H1 (cell line): Measurements from ENCODE around the gene MYOG. TPM values are rescaled to one million over a fixed set of nuclear protein-coding genes. Genes with fewer than 3 reads are reported as not detected.

Experiments used
- CTCF ChIA-PET: fragments of 300-600 bp; sonication (Branson Sonifier 250); formaldehyde crosslinking; loops from one replicate; lab custom pipeline; 2021; ENCODE audit not compliant: partially characterized antibody; lab: Charles Lee
- POLR2A ChIA-PET: fragments of 300-600 bp; sonication (Branson Sonifier 250); formaldehyde crosslinking; loops from one replicate; lab custom pipeline; 2021; ENCODE audit warnings: inconsistent platforms; ENCODE audit not compliant: partially characterized antibody; lab: Charles Lee
- DNase-seq, 2 experiments: peaks; one replicate each; pipeline versions ENCODE4 v3.0.0 to v3.0.0-alpha.2; 2010 to 2022; ENCODE audit warnings: low spot score in 2 of 2, low read depth in 1 of 2, mixed read lengths in 1 of 2
- FAIRE-seq: peaks from 2 replicates; lab custom pipeline; 2011; peaks lifted over from hg19 to GRCh38; lab: Jason Lieb, UNC
- H2AFZ ChIP-seq: 2 replicates; pipeline ENCODE4 v1.8.1; 2012; ENCODE audit warnings: low read length, inconsistent platforms
- H2AK5ac ChIP-seq: 2 replicates; pipeline ENCODE4 v1.6.1; 2013; ENCODE audit warnings: low read depth, low read length
- H2BK120ac ChIP-seq: replicated peaks from 2 replicates; pipeline ENCODE3; 2013; ENCODE audit warnings: low read depth, low read length, inconsistent platforms
- H2BK12ac ChIP-seq: 2 replicates; pipeline ENCODE4 v1.6.1; 2013; ENCODE audit warnings: low read depth, low read length
- H2BK15ac ChIP-seq: 2 replicates; pipeline ENCODE4 v1.6.1; 2013; ENCODE audit warnings: low read length
- H2BK20ac ChIP-seq: 2 replicates; pipeline ENCODE4 v1.6.1; 2013; ENCODE audit warnings: low read length
- H2BK5ac ChIP-seq: 2 replicates; pipeline ENCODE4 v1.6.1; 2013; ENCODE audit warnings: low read depth, low read length
- H3K14ac ChIP-seq: 2 replicates; pipeline ENCODE4 v1.6.1; 2013; ENCODE audit warnings: inconsistent platforms; ENCODE audit not compliant: insufficient read length
- H3K18ac ChIP-seq: 2 replicates; pipeline ENCODE4 v1.6.1; 2013; ENCODE audit warnings: low read length; ENCODE audit errors: extremely low read depth
- H3K23ac ChIP-seq: 2 replicates; pipeline ENCODE4 v1.6.1; 2013; ENCODE audit warnings: inconsistent platforms; ENCODE audit not compliant: insufficient read length
- H3K23me2 ChIP-seq: 2 replicates; pipeline ENCODE4 v1.6.1; 2013; ENCODE audit warnings: low read depth, low read length
- H3K27ac ChIP-seq: 2 replicates; pipeline ENCODE4 v1.6.1; 2011; ENCODE audit warnings: low read depth, low read length, inconsistent platforms
- H3K27me3 ChIP-seq, 4 experiments: replicated peaks in 1 of 4; 1 replicate in 1 of 4; 2 replicates in 3 of 4; pipeline versions ENCODE4 v1.6.1 to v1.8.1; 2011 to 2013; ENCODE audit warnings: low read length in 3 of 4, mild to moderate bottlenecking in 3 of 4, inconsistent platforms in 2 of 4, mixed read lengths in 2 of 4, moderate library complexity in 1 of 4; ENCODE audit not compliant: control insufficient read depth in 3 of 4, insufficient read depth in 3 of 4; ENCODE audit errors: extremely low read depth in 1 of 4
- H3K36me3 ChIP-seq, 4 experiments: 2 replicates each; pipeline versions ENCODE4 v1.6.1 to v1.8.1; 2011 to 2013; ENCODE audit warnings: mild to moderate bottlenecking in 4 of 4, low read length in 3 of 4, moderate library complexity in 2 of 4, control low read depth in 1 of 4, inconsistent platforms in 1 of 4; ENCODE audit not compliant: insufficient read depth in 4 of 4, control insufficient read depth in 2 of 4
- H3K4ac ChIP-seq: replicated peaks from 2 replicates; pipeline ENCODE3; 2013; ENCODE audit warnings: low read length, low read depth, mixed read lengths, inconsistent platforms; ENCODE audit not compliant: insufficient read length
- H3K4me1 ChIP-seq, 4 experiments: replicated peaks in 1 of 4; 1 replicate in 1 of 4; 2 replicates in 3 of 4; pipeline versions ENCODE4 v1.6.1 to v1.8.1; 2011 to 2013; ENCODE audit warnings: low read length in 3 of 4, inconsistent platforms in 2 of 4, mixed read lengths in 1 of 4; ENCODE audit not compliant: insufficient read depth in 4 of 4, control insufficient read depth in 3 of 4
- H3K4me2 ChIP-seq, 2 experiments: 2 replicates each; pipeline versions ENCODE4 v1.6.1 to v1.8.1; 2011 to 2013; ENCODE audit warnings: low read depth in 2 of 2, low read length in 2 of 2, control low read depth in 1 of 2, inconsistent platforms in 1 of 2, mild to moderate bottlenecking in 1 of 2; ENCODE audit not compliant: insufficient read depth in 1 of 2
- H3K4me3 ChIP-seq, 4 experiments: fragments of 200-600, 300-600 bp in 1 of 4; sonication (generic), shearing (Covaris generic), sonication (Bioruptor Twin) in 1 of 4; 2 replicates each; pipeline versions ENCODE4 v1.5.1 to v1.8.1; 2011 to 2016; ENCODE audit warnings: low read length in 4 of 4, low read depth in 3 of 4, control low read depth in 2 of 4, inconsistent platforms in 2 of 4, mild to moderate bottlenecking in 2 of 4, mixed read lengths in 1 of 4, moderate library complexity in 1 of 4; ENCODE audit not compliant: insufficient read depth in 2 of 4; ENCODE audit errors: extremely low read depth in 1 of 4
- H3K56ac ChIP-seq: replicated peaks from 2 replicates; pipeline ENCODE3; 2013; ENCODE audit warnings: low read depth, mild to moderate bottlenecking, mixed read lengths, low read length, inconsistent platforms; ENCODE audit not compliant: insufficient read length
- H3K79me1 ChIP-seq: 2 replicates; pipeline ENCODE4 v1.6.1; 2013; ENCODE audit warnings: low read depth, low read length, control low read depth
- H3K79me2 ChIP-seq, 2 experiments: 2 replicates each; pipeline versions ENCODE4 v1.6.1 to v1.8.1; 2012 to 2013; ENCODE audit warnings: low read length in 2 of 2, mild to moderate bottlenecking in 2 of 2, inconsistent platforms in 1 of 2; ENCODE audit not compliant: insufficient read depth in 2 of 2, control insufficient read depth in 1 of 2
- H3K9ac ChIP-seq, 4 experiments: replicated peaks in 1 of 4; 1 replicate in 1 of 4; 2 replicates in 3 of 4; pipeline versions ENCODE4 v1.6.1 to v1.8.1; 2011 to 2013; ENCODE audit warnings: low read depth in 3 of 4, low read length in 3 of 4, control low read depth in 2 of 4, mild to moderate bottlenecking in 2 of 4, moderate library complexity in 2 of 4, inconsistent platforms in 1 of 4; ENCODE audit errors: extremely low read depth in 1 of 4
- H3K9me3 ChIP-seq, 2 experiments: 2 replicates each; pipeline versions ENCODE4 v1.6.1 to v1.8.1; 2012 to 2013; ENCODE audit warnings: mild to moderate bottlenecking in 2 of 2, moderate library complexity in 2 of 2, control low read depth in 1 of 2, inconsistent platforms in 1 of 2, low read depth in 1 of 2, low read length in 1 of 2, mixed read lengths in 1 of 2; ENCODE audit not compliant: insufficient read depth in 2 of 2
- H4K20me1 ChIP-seq, 2 experiments: replicated peaks in 1 of 2; 2 replicates each; pipeline versions ENCODE3 to v1.8.1; 2011 to 2013; ENCODE audit warnings: inconsistent platforms in 2 of 2, low read length in 2 of 2, mild to moderate bottlenecking in 1 of 2; ENCODE audit not compliant: insufficient read depth in 2 of 2, control insufficient read depth in 1 of 2
- H4K5ac ChIP-seq: 2 replicates; pipeline ENCODE4 v1.6.1; 2013; ENCODE audit warnings: low read length, low read depth, mixed read lengths, inconsistent platforms; ENCODE audit not compliant: insufficient read length
- H4K8ac ChIP-seq: 2 replicates; pipeline ENCODE4 v1.8.0; 2013; ENCODE audit warnings: mild to moderate bottlenecking, moderate library complexity, low read length, inconsistent platforms; ENCODE audit not compliant: insufficient read depth; ENCODE audit errors: extremely low read depth
- H4K91ac ChIP-seq: replicated peaks from 2 replicates; pipeline ENCODE3; 2013; ENCODE audit warnings: low read length, mixed read lengths, inconsistent platforms; ENCODE audit not compliant: insufficient read length
- ASH2L ChIP-seq: fragments of 200-600, 300-600 bp; sonication (generic); IDR thresholded peaks from one replicate; pipeline ENCODE4 v1.7.1; 2017; ENCODE audit warnings: low read length
- BCL11A ChIP-seq, 2 experiments: IDR thresholded peaks; one replicate each; pipeline ENCODE4 v1.6.1; 2011; ENCODE audit warnings: low read depth in 2 of 2, low read length in 2 of 2, mild to moderate bottlenecking in 2 of 2
- CEBPB ChIP-seq: IDR thresholded peaks from 2 replicates; pipeline ENCODE4 v1.6.1; 2012; ENCODE audit warnings: low read depth, low read length
- CHD1 ChIP-seq: IDR thresholded peaks from 2 replicates; pipeline ENCODE4 v1.6.1; 2012; ENCODE audit warnings: low read depth, low read length, improper control_type of control experiment
- EGR1 ChIP-seq: IDR thresholded peaks from 2 replicates; pipeline ENCODE4 v1.6.1; 2011; ENCODE audit warnings: low read depth, low read length, borderline replicate concordance
- EZH2 ChIP-seq: fragments of 200-600 bp; sonication (generic); IDR thresholded peaks from 2 replicates; pipeline ENCODE4 v1.7.1; 2012; ENCODE audit warnings: low read depth, mild to moderate bottlenecking, moderate library complexity, low read length, inconsistent platforms; ENCODE audit not compliant: severe bottlenecking
- FOSL1 ChIP-seq: IDR thresholded peaks from 2 replicates; pipeline ENCODE4 v1.6.1; 2011; ENCODE audit warnings: mild to moderate bottlenecking, low read depth, low read length, moderate library complexity; ENCODE audit not compliant: insufficient read depth
- GABPA ChIP-seq: IDR thresholded peaks from 2 replicates; pipeline ENCODE4 v1.6.1; 2011; ENCODE audit warnings: mild to moderate bottlenecking, low read length, moderate library complexity, borderline replicate concordance; ENCODE audit not compliant: insufficient read depth
- KDM1A ChIP-seq: fragments of 200-600, 300-600 bp; sonication (generic); IDR thresholded peaks from 2 replicates; pipeline ENCODE4 v1.7.1; 2016; ENCODE audit warnings: mild to moderate bottlenecking, low read length, borderline replicate concordance
- KDM4A ChIP-seq: IDR thresholded peaks from one replicate; pipeline ENCODE4 v1.7.1; 2012; ENCODE audit warnings: low read depth, mild to moderate bottlenecking, moderate library complexity, low read length, inconsistent platforms; ENCODE audit not compliant: severe bottlenecking
- PHF8 ChIP-seq: fragments of 200-600 bp; sonication (generic); conservative IDR thresholded peaks from 2 replicates; pipeline ENCODE4 v1.7.1; 2012; ENCODE audit warnings: low read depth, mild to moderate bottlenecking, inconsistent platforms, low read length, moderate library complexity
- RBBP5 ChIP-seq: IDR thresholded peaks from 2 replicates; pipeline ENCODE4 v1.7.1; 2012; ENCODE audit warnings: low read depth, mild to moderate bottlenecking, inconsistent platforms, low read length, moderate library complexity, borderline replicate concordance
- SRF ChIP-seq: IDR thresholded peaks from 2 replicates; pipeline ENCODE4 v1.6.1; 2011; ENCODE audit warnings: mild to moderate bottlenecking, low read depth, low read length, moderate library complexity
- WGBS, 2 experiments: shearing (Covaris generic) in 1 of 2; methylation state at CpG; one replicate each; pipeline versions ENCODE4 v1.1.6 to v1.1.7; 2013 to 2015; ENCODE audit warnings: low lambda C conversion rate in 2 of 2, mixed read lengths in 2 of 2, inconsistent platforms in 1 of 2, low coverage in 1 of 2, missing lambda C conversion rate in 1 of 2; ENCODE audit not compliant: insufficient replicate concordance in 2 of 2, insufficient coverage in 1 of 2, insufficient read length in 1 of 2; ENCODE audit errors: extremely low coverage in 1 of 2, missing lambda C conversion rate in 1 of 2; 5-methylcytosine and 5-hydroxymethylcytosine counted together
- polyA plus RNA-seq, 7 experiments: library from polyadenylated mRNA; depleted of rRNA in 3 of 7; stranded (reverse) in 5 of 7; unstranded in 2 of 7; fragments of >200 nt in 5 of 7; fragments of 200-250 nt in 2 of 7; gene quantifications; 1 replicate in 5 of 7; 2 replicates in 1 of 7; 4 replicates in 1 of 7; pipeline versions ENCODE4 v1.2.1 to v1.2.3, GENCODE V29; 2011 to 2013; ENCODE audit warnings: missing spikeins in 2 of 7, mixed read lengths in 2 of 7
- total RNA-seq: library from RNA; stranded (reverse); fragmentation: NEBNext Ultra II Directional; extraction: Animal tissue kit (Norgen Biotek cat#: 25700); gene quantifications from 2 replicates; pipeline ENCODE4 v1.2.1, GENCODE V29; 2021

The MYOG gene
- total and polyA plus RNA-seq, 2 of the 8 experiments (the other 6 are each of a cell fraction or from before 2014, with no cell fraction given), result not detected

DNA sequence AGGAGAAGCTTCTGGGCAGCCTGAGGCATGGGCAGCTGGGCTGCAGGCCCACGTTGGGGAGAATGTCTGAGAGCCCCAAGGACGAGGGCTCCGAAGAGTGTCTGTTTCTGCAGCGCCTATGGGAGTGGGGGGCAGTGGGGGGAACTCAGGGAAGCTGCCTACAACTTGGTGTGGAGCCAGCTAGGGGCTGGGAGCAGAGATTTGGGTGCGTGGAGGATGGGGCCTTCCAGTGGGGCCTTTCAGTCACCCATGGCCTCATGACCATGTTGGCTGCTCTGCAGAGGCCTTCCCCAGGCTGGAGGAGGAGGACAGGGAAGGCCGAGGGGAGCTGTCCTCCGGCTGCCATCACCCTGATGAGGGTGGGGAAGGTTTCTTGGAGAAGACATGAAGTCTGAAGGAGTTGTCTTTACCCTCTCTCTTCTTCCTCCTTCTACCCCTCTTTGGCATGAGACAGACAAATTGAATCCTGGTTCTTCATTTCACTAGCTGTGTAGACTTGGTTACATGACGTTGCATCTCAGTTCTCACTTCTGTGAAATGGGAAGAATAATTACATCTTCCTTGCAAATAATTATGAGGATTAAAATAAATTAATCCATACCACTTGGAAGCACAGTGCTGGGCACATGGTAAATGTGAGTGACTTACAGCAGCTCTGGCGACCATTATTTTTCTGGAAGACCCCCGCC lies 51.2 kb downstream of the MYOG start:
- Histone ChIP-seq H2BK120ac (no peak overlapping the region), H3K27ac (no peak overlapping the region), H3K4me3 (no peak overlapping the region), H2AFZ (no peak overlapping the region), H2BK5ac (no peak overlapping the region), H4K5ac (no peak overlapping the region), H2BK12ac (no peak overlapping the region), H3K36me3 (no peaks in the 10 kb centered on the region; a peak in 1 of 8 replicates), H2AK5ac (no peak overlapping the region), H3K56ac (no peak overlapping the region), H3K4ac (no peak overlapping the region), H2BK20ac (no peak overlapping the region), H3K18ac (no peak overlapping the region; the same call in 1 of the 2 replicates), H3K79me2 (no peaks in the 10 kb centered on the region), H3K9me3 (no peaks in the 10 kb centered on the region), H3K9ac (no peak overlapping the region), H3K4me1 (peaks cover 2 to 10% (median 2%) of the 10 kb centered on the region in 4 experiments; a peak in 6 of 7 replicates), H3K4me2 (no peak overlapping the region), H3K14ac (no peak overlapping the region), H4K20me1 (no peaks in the 10 kb centered on the region), H4K91ac (no peak overlapping the region), H3K27me3 (no peaks in the 10 kb centered on the region), H3K23me2 (no peaks in the 10 kb centered on the region), H4K8ac (no peak overlapping the region), H3K79me1 (no peaks in the 10 kb centered on the region; the same call in 1 of the 2 replicates), H2BK15ac (no peak overlapping the region), H3K23ac (no peak overlapping the region)
- no peak for FAIRE-seq
- ChIA-PET CTCF (interaction anchor here (0.6 to 49.7 kb wide), 21 partner anchors 8 to 306 kb away, joined by 3 to 1089 read pairs (median 4); partner anchors contain the start of genes ADORA1, PPFIA4 and TMEM183A), POLR2A (interaction anchor here (0.9 to 1.9 kb wide), 3 partner anchors 9 to 20 kb away, joined by 3 to 4 read pairs (median 3); no protein-coding TSS in a partner anchor)
- DNase-seq, result no peak
- 87% methylated on average over 10 of the region's 10 CpGs; no CpG with 5 or more reads in 1 of the 2 experiments for WGBS, 2 experiments
- no peak for TF ChIP-seq ASH2L
- TF ChIP-seq RBBP5, result no peak
- no peak for TF ChIP-seq CEBPB
- no peak for TF ChIP-seq CHD1
- TF ChIP-seq FOSL1, result no peak
- no peak for TF ChIP-seq PHF8
- no peak for TF ChIP-seq KDM4A
- TF ChIP-seq KDM1A, result no peak
- TF ChIP-seq EGR1, result no peak
- no peak for TF ChIP-seq SRF
- TF ChIP-seq GABPA, result no peak
- no peak for TF ChIP-seq BCL11A (IDR thresholded peaks at IDR 0.05; ENCODE audit: low read depth in 2 of 2, low read length in 2 of 2)
- no peak for TF ChIP-seq EZH2
